HG03469 (cell line): ENCODE measurements around the gene FAM83D.
"Not testable (repeated sequence)": the region's sequence is repeated elsewhere in the genome, so short reads cannot be mapped to it uniquely, and the experiment has no call there.

Source experiments
- ATAC-seq: cut with Tn5 transposase; IDR thresholded peaks from one replicate; pipeline ENCODE4 v1.9.1; 2021; ENCODE audit warnings: mild to moderate bottlenecking, moderate library complexity, moderate number of reproducible peaks; ENCODE audit not compliant: unreplicated experiment

Gene FAM83D

GRCh38 chr20:38932457-38933120 lies 6.4 kb downstream of the FAM83D start:
- ATAC-seq = no peak

GRCh38 chr20:38934530-38934929 lies 8.3 kb downstream of the FAM83D start:
- ATAC-seq = no peak

- no peak for ATAC-seq
Observed at GRCh38 chr20:38935285-38935684, 9.1 kb downstream of the FAM83D start.

- no peak for ATAC-seq
Observed at GRCh38 chr20:38935967-38936407, 9.8 kb downstream of the FAM83D start.

- ATAC-seq = no peak
Observed at GRCh38 chr20:38937000-38937399, 10.8 kb downstream of the FAM83D start.

- ATAC-seq = no peak
Observed at GRCh38 chr20:38937978-38938473, 11.8 kb downstream of the FAM83D start.

- no peak for ATAC-seq
Observed at GRCh38 chr20:38939686-38940085, 13.5 kb downstream of the FAM83D start.

GRCh38 chr20:38940644-38941043 lies 14.4 kb downstream of the FAM83D start:
- ATAC-seq = no peak

GRCh38 chr20:38941726-38942389 lies 15.6 kb downstream of the FAM83D start:
- ATAC-seq = no peak

GRCh38 chr20:38945012-38945411 lies 18.8 kb downstream of the FAM83D start:
- ATAC-seq = no peak

- ATAC-seq = no peak
Observed at GRCh38 chr20:38946836-38947235, 20.6 kb downstream of the FAM83D start.

- no peak for ATAC-seq
Observed at GRCh38 chr20:38947931-38948362, 21.7 kb downstream of the FAM83D start.

GRCh38 chr20:38950254-38950653 lies 24.0 kb downstream of the FAM83D start:
- no peak for ATAC-seq

- no peak for ATAC-seq
Observed at GRCh38 chr20:38951611-38952010, 25.4 kb downstream of the FAM83D start.

GRCh38 chr20:38952153-38952552 lies 25.9 kb downstream of the FAM83D start:
- no peak for ATAC-seq

GRCh38 chr20:38953630-38954340 lies 27.6 kb downstream of the FAM83D start:
- ATAC-seq = no peak

GRCh38 chr20:38957235-38957876 lies 31.1 kb downstream of the FAM83D start:
- ATAC-seq = no peak

GRCh38 chr20:38957915-38958485 lies 31.8 kb downstream of the FAM83D start:
- ATAC-seq = no peak

- ATAC-seq = not testable (repeated sequence)
Observed at GRCh38 chr20:38960187-38960687, 34.0 kb downstream of the FAM83D start.

GRCh38 chr20:38961530-38962043 lies 35.4 kb downstream of the FAM83D start:
- ATAC-seq = no peak
